Activated effector memory CD4-positive, alpha-beta T cell treated with Interleukin-2 at 50 U/mL for 16 hours (primary cell): Measurements from ENCODE around the gene JPH2.
A peak's percentile ranks its signal among the peaks of the same experiment; 100 is the strongest.

Source experiments
- DNase-seq: peaks from one replicate; pipeline ENCODE4 v3.0.0-alpha.2; 2020

JPH2 gene

DNA sequence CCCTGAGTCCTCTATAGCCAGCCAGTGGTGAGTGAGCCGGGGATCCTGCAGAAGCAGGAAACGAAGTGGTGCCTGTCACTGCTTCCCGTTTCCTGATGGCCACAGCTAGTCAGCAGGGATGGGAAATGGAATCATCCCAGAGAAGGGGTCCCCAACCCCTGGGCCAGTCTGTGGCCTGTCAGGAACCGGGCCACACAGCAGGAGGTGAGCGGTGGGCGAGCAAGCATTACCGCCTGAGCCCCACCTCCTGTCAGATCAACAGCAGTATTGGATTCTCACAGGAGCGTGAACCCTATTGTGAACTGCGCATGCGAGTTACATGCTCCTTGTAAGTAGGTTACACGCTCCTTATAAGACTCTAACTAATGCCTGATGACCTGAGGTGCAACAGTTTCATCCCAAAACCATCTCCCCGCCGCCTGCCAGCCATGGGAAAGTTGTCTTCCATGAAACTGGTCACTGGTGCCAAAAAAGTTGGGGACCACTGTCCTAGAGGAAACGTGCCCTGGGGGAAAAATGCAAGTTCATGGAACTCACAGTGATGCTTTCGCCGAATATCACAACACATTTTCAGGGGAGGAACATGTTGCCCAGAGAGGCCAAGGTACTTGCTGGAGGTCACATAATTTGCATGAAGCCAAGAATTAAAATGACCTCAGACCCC is 113.8 kb downstream of the JPH2 start:
- DNase-seq: no peak

DNA sequence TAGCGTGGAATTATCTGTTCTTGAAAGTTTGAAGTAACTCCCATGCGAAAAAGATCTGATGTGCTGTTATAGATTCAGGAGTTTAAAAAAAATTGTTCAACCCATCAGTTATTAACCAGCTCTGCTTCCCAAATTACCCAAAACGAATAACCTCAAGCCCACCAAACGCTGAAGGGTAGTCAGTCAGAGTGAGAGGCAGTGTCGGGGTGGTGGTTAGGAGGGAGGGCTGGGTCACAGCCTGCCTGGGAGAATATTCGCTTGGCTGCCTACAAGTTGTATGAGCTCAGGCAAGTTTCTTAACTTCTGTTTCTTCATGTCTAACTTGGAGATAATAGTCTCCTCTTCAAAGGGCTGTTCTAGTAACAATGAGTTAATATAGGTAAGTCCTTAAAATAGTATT is 114.6 kb downstream of the JPH2 start:
- DNase-seq: no peak

DNA sequence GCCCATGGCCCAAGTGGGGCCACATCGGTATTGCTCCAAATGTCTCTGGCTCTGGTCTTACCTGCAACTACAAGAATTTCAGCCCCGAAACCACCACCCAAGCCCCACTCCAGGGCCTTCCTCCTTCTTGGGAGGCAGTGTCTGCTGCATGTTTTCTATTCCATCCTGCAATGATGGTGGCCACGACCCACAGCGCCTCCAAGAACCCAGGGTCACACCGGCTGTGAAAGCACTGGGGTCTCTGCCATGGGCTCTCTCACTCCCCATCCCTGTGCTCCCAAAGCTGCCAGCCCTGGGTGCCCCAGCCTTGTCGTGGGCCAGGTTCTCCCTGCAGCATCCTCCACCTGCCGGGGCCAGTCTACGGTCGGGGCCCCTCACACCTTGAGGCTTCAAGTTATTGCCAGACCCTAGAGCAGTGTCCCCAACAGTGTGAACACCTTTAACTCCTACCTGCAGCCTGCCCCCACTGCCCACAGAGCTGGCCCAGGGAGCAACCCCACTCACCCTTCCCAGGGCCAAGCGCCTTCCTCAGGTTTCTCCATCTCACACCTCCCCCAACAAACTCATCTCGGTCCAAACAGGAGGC is 115.4 kb downstream of the JPH2 start:
- DNase-seq: no peak

DNA sequence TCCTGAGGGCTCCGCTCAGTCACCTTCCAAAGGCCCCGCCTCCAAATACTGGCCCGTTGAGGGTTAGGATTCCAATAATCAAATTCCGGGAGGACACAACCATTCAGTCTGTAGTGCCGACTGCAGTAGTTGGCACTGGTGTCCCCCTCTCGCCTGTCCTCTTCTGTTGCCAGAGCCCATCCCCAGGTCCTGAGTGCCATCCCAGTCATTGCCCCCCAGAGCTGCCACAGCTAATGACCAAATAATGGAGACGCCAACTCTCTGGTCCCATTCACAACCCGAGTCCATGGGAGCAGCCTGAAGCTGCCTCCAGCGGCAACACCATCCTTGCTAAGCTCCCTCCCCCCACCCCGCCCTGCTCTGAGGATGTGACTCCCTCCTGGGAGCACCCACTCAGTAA is 115.9 kb downstream of the JPH2 start:
- no peak for DNase-seq

DNA sequence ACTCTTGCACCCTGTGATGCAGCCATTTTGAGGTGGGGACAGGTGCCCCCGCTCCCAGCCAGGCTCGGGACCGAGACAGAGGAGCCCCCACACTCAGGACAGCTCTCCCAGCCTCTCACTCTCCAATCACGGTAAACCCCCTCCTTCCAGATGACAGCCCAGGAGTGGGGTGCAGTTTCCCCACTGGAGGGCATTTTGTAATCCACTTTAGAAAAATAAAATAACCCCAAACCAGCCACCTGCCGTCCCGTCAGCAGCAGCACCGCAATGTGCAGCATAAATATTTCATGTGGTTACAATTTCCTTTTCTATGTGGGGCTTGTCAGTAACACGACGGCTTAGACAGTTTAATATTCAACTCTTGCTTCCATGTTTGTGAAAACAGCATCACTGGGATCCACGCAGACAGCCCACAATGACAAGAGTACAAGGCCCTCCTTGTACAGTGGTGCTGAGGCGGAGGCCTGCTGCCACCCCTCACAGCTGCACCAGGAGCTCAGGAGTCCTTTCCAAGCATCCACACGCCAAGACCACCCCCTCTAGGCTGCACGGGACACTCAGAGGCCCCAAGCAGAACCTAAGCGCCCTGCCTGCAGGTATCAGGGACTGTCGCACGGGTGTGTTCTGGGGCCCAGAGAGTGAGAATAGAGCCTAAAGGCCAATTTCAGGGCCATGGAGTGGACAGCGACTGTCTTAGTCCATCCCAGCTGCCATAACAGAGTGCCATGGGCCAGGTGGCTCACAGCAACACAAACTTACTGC is 116.7 kb downstream of the JPH2 start:
- DNase-seq: no peak

DNA sequence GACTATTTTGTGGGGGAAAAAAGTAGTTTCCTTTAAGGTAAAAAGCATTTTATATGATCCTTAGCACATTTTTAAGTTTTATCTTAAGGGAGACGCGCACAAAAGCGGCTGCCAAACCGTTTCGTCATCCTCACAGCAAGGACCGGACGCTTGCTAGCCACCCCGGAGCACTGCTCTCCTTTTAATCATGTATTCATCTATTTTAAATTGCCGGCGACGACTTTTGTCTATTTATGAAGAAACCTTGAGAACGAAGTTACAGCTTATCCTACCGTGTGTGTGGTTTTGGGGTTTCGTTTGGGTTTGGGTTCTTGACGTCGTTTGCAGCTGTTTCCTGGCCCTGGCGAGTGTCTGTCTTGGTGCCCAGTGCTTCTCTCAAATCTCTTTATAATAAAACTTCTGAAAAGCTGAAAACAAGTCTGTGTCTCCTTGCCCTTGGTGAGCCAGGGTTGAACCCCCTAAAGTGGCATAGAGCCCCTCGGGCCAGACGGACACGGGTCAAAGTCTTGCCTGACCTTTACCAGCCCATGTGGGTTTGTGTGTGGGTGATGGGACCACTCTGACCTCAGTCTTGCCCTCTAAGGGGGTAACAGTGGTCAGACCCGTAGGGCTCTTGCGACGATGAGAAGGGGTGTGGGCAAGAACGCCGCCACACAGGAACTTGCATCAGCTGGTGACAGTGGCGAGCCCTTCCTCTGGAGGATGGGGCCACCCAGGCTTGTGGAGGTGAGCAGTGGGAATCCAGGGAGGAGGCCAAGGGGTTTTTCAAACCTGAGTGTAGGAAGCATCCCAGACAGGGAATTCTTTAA is 117.6 kb downstream of the JPH2 start:
- peak; percentile 39 for DNase-seq

DNA sequence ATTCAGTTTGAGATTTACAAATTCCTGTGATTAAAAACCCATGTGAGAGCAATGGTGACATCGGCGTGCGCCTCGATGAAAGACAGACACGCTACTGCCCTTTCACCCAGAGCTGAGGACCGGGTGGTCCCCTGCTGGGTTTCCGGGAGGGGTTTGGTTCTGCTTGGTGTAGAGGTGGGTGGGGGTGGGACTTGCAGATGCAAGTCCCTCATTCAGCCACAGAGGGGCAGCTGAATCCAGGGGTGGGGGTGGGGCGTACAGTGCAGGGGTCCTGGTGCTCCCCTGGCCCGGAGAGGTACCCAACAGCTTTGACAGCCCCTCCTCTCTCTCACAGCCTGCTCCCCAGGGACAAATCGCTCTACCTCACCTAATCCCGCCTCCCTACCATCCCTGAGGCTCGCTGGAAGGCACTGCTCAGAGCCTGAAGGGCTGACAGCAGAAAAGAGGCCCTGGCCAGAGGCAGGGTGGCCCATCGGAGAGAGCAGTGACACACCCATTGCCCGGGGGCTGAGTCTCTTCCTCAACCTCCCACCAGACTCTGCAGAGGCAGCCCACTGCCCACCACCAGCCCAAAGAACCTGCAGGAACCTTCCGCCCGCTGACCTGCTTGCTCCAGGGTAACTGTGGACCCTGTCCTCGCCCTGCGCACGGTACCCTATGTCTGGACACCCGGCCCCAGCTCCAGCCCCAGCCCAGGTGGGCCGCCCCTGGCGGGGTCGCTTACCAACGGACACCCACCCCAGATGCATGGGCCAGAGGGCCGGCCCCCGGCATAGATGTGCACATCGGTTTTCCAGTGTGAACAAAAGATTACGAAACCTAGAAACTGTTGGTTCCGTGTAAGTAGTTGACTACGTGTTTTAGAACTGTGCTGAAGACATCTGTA is 118.4 kb downstream of the JPH2 start:
- no peak for DNase-seq

DNA sequence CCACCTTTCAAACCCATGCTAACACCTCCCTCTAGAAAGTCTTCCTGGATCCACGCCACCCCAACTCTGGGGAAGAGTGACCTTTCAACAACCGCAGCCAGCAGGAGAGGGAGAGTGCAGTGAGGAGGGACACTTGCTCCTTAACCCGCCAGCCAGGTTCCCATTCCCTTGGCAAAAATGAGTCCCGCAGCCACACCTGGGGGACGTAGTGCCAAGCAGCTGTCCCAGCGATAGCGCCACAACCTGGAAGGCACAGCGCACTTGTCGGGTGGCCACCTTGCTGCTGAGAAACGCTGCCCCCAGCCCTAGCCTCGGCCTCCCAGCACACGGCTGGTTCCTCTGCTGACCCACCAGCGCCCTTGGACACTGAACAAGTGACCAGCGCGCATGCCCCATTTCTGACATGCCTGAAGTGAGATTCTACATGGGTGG is 119.3 kb downstream of the JPH2 start:
- DNase-seq: no peak

DNA sequence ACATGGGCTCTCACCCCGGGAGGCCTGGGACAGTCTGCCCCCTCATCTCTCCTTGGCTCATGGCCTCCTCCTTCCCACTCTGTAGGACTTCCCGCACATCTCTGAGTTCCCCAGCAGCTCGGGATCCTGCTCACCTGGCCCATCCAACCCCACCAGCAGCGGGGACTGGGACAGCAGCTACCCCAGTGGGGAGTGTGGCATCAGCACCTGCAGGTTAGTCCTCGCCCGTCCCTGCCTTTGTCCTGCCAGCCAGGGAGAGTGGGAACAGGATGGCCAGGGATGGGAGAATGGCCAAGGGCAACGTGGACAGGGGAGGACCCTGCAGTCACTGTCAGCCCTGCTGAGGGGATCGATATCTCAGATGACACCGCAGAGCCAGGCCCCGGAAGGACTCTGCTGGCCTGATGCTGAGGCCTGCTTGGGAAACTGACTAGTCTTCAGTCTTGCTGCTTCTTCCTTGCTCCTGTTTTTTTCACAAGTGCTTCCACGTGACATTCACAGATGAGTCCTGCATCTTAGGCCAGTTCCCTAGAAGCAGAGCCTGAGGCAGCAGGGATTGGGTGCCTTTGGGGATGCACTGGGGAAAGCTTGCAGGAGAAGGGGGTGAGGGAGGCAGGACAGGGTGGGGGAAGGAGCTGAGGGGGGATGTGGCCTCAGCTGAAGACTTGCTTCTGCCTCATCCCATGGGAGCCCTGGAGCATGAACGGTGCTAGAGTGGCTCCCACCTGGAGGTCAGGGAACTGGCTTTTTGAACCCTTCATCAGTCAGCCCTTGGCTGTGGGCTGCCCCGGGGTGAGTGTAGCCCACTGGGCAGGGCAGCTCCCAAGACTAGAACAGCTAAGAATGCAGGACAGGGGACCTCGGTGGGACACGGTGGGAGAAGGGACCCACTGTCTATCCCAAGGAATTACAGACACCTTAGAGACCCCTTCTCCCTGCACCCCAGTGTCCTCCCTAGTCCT is 120.1 kb downstream of the JPH2 start:
- no peak for DNase-seq

DNA sequence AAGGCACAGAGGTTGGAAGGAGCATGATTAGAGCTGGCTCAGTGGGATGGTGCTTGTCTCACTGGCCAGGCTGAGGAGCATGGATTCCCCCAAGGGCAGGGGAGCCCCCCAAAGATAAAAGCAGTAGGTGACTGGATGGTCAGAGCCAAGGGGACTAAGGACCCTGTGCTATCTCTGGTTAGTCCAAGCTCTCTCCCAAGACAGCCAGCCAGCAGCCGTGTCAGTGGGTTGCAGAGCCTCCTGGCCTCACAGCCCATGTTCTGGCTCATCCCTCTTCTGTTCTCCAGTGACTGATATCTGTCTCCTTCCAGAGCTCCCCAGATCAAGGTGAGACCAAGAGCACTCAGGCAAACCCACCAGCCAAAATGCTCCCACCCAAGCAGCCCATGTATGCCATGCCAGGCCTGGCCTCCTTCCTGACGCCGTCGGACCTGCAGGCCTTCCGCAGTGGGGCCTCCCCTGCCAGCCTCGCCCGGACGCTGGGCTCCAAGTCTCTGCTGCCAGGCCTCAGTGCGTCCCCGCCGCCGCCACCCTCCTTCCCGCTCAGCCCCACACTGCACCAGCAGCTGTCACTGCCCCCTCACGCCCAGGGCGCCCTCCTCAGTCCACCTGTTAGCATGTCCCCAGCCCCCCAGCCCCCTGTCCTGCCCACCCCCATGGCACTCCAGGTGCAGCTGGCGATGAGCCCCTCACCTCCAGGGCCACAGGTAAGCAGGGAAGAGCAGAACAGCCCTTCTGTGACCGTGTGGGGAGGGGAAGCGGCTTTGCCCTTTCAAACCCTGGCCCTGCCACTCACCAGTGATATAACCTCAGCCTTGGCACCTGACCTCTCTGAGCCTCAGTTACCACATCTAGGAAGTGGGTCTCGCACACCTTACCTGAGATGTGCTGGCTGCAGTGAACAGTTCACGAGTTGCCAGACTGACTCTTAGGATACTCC is 121.3 kb downstream of the JPH2 start:
- no peak for DNase-seq

DNA sequence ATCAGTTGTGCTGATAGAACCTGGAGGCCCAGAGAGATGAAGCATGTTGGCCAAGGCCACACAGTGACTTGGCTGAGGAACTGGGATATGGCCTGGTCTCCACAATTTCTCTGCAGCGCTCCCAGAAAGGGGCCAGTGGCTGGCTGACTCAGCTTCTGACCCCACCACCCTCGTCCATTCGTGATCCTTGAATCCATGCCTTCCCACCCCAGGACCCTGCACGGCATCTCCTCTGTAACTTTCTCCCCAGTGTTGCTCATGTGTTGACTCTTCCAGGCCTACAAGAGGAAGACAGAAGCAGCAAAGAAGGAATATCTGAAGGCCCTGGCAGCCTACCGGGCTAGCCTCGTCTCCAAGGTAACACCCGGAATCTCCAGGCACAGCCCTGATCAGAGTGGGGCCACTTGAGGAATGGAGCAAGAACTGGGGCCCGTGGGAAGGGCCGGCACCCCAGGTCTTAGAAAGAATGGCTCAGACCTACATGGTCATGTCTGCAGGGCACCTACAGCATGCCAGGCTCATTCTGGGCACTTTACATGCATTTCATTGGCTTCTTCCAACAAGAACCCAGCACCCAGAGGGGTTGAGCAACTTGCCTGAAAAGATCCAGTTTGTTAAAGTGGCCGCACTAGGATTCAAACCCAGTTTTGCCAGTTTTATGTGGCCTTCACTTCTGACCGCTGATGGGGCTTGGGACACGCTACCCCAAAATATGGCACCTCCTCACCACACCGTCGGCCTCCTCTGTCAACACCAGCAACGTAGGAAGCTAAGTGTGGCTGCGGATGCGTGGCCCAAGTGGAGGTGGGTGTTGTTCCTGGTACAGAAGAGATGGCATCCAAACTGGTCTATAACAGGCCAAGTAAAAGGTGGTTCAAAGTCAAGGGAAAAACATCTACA is 122.2 kb downstream of the JPH2 start:
- no peak for DNase-seq
